Gastrocnemius medialis (tissue), 4 donors: ENCODE measurements around the gene ASTN2.

ENCODE experiments used
- CTCF ChIP-seq, 5 experiments: fragments of 450-650 bp in 3 of 5; fragments of 200-600 bp in 2 of 5; sonication (generic) in 2 of 5; IDR thresholded peaks in 4 of 5; conservative IDR thresholded peaks in 1 of 5; 1 replicate in 4 of 5; 2 replicates in 1 of 5; pipeline ENCODE4 v1.5.1; 2016 to 2019; ENCODE audit warnings: antibody characterized with exemption in 5 of 5, mild to moderate bottlenecking in 3 of 5, moderate library complexity in 3 of 5
- POLR2A ChIP-seq, 2 donors: fragments of 450-650 bp; IDR thresholded peaks; one replicate each; pipeline ENCODE4 v1.6.1; 2017; ENCODE audit warnings: antibody characterized with exemption in 2 of 2, mild to moderate bottlenecking in 2 of 2, moderate library complexity in 2 of 2

DNA sequence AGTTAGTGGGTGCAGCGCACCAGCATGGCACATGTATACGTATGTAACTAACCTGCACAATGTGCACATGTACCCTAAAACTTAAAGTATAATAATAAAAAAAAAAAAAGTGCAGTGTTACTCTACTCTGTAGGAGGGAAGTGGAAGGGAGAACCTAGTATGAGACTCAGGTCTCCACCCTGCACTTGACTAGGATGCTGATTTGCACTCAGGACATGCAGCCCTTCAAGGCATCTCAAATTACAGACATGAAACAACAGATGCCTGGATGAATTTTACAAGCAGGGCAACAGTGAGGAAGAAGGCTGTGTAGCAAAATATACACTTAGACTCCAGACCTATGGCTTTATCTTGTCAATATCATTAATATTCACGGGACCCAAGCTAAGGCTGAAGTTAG is 711.2 kb downstream of the ASTN2 start:
- TF ChIP-seq CTCF (IDR thresholded peaks at IDR 0.05 in 4 of 5, conservative IDR thresholded peaks at IDR 0.05 in 1 of 5): no peak
- no peak for TF ChIP-seq POLR2A (IDR thresholded peaks at IDR 0.05)
